Tibial nerve (tissue), 4 donors: Measurements from ENCODE around the gene WWC1. TPM values are rescaled to one million over a fixed set of nuclear protein-coding genes. Genes with fewer than 3 reads are reported as not detected.

Source experiments
- DNase-seq, 2 donors: peaks; one replicate each; pipeline ENCODE4 v3.0.0-alpha.2; 2019; ENCODE audit warnings: low spot score in 2 of 2
- H3K27ac ChIP-seq, 4 donors: fragments of 200-600 bp; sonication (generic) in 3 of 4; one replicate each; pipeline ENCODE4 v1.5.1; 2017 to 2019; ENCODE audit warnings: mild to moderate bottlenecking in 1 of 4
- H3K27me3 ChIP-seq, 2 donors: fragments of 200-600 bp; sonication (generic) in 1 of 2; one replicate each; pipeline versions ENCODE4 v1.5.1 to v1.6.0; 2017 to 2019
- H3K36me3 ChIP-seq, 3 donors: fragments of 200-600 bp; sonication (generic); one replicate each; pipeline ENCODE4 v1.5.1; 2018 to 2019
- H3K4me1 ChIP-seq, 4 donors: fragments of 200-600 bp; sonication (generic) in 3 of 4; one replicate each; pipeline ENCODE4 v1.5.1; 2017 to 2019
- H3K4me3 ChIP-seq, 4 donors: fragments of 200-600 bp; sonication (generic) in 3 of 4; one replicate each; pipeline ENCODE4 v1.5.1; 2017 to 2019; ENCODE audit warnings: mild to moderate bottlenecking in 1 of 4, moderate library complexity in 1 of 4
- H3K9me3 ChIP-seq, 4 donors: fragments of 200-600 bp; sonication (generic) in 3 of 4; one replicate each; pipeline ENCODE4 v1.5.1; 2017 to 2019
- EP300 ChIP-seq, 2 donors: sonication (generic); formaldehyde crosslinking; IDR thresholded peaks; one replicate each; pipeline ENCODE4 v1.6.1; 2017; ENCODE audit warnings: antibody characterized with exemption in 2 of 2, mild to moderate bottlenecking in 1 of 2
- POLR2A ChIP-seq, 2 donors: fragments of 450-650 bp; IDR thresholded peaks; one replicate each; pipeline ENCODE4 v1.6.1; 2017; ENCODE audit warnings: antibody characterized with exemption in 2 of 2, mild to moderate bottlenecking in 2 of 2, moderate library complexity in 2 of 2
- WGBS, 2 donors: methylation state at CpG; one replicate each; pipeline ENCODE4 v1.1.5; 2018; 5-methylcytosine and 5-hydroxymethylcytosine counted together
- total RNA-seq, 4 donors: library from RNA; depleted of rRNA; stranded (reverse); fragments of >200 nt; gene quantifications; one replicate each; pipeline ENCODE4 v1.1.0, GENCODE V29; 2016
- TF ChIP-seq, protein P1 (sequence below), 5 experiments: fragments of 200-600 bp in 3 of 5; fragments of 450-650 bp in 2 of 5; sonication (generic) in 3 of 5; IDR thresholded peaks; one replicate each; pipeline ENCODE4 v1.5.1; 2016 to 2019; ENCODE audit warnings: antibody characterized with exemption in 5 of 5, mild to moderate bottlenecking in 3 of 5, moderate library complexity in 2 of 5

Gene WWC1
- total RNA-seq, 4 donors from 2014 or later: 0.78 to 3.3 (median 1.00) TPM

DNA sequence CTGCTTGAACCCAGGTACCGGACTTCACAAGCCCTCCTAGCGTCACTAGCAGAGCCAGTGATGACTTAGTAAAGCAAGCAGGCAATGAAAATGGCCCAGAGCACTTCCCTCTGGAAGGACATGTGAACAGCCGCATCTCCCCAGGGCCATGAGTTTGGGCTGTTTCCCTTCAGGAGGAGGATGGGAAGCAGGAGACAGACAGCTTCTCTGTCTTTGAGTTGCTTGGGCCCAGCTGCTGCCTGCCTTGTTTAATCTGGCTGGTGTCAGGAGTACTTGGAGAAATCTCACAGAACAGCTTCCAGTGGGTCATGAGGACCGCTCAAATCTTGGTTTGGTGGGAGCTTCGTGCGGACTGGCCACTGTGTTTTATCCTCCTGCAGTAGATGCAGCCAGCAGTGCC, 25.4 kb upstream of the WWC1 start:
- peak; percentile 43 to 46 for DNase-seq
- Histone ChIP-seq H3K4me1 (peaks cover 0 to 16% (median 2%) of the 10 kb centered on the region in 4 donors), H3K9me3 (no peaks in the 10 kb centered on the region), H3K4me3 (no peak overlapping the region), H3K27ac (peak overlapping the region in 1 of 4 donors; percentile 24), H3K36me3 (no peaks in the 10 kb centered on the region), H3K27me3 (no peaks in the 10 kb centered on the region)
- 85 to 91% methylated on average over 6 of the region's 6 CpGs for WGBS, 2 donors
- TF ChIP-seq POLR2A (IDR thresholded peaks at IDR 0.05) (no peak), EP300 (IDR thresholded peaks at IDR 0.05) (no peak)
- TF ChIP-seq, protein P1, sequence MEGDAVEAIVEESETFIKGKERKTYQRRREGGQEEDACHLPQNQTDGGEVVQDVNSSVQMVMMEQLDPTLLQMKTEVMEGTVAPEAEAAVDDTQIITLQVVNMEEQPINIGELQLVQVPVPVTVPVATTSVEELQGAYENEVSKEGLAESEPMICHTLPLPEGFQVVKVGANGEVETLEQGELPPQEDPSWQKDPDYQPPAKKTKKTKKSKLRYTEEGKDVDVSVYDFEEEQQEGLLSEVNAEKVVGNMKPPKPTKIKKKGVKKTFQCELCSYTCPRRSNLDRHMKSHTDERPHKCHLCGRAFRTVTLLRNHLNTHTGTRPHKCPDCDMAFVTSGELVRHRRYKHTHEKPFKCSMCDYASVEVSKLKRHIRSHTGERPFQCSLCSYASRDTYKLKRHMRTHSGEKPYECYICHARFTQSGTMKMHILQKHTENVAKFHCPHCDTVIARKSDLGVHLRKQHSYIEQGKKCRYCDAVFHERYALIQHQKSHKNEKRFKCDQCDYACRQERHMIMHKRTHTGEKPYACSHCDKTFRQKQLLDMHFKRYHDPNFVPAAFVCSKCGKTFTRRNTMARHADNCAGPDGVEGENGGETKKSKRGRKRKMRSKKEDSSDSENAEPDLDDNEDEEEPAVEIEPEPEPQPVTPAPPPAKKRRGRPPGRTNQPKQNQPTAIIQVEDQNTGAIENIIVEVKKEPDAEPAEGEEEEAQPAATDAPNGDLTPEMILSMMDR (IDR thresholded peaks at IDR 0.05): no peak

DNA sequence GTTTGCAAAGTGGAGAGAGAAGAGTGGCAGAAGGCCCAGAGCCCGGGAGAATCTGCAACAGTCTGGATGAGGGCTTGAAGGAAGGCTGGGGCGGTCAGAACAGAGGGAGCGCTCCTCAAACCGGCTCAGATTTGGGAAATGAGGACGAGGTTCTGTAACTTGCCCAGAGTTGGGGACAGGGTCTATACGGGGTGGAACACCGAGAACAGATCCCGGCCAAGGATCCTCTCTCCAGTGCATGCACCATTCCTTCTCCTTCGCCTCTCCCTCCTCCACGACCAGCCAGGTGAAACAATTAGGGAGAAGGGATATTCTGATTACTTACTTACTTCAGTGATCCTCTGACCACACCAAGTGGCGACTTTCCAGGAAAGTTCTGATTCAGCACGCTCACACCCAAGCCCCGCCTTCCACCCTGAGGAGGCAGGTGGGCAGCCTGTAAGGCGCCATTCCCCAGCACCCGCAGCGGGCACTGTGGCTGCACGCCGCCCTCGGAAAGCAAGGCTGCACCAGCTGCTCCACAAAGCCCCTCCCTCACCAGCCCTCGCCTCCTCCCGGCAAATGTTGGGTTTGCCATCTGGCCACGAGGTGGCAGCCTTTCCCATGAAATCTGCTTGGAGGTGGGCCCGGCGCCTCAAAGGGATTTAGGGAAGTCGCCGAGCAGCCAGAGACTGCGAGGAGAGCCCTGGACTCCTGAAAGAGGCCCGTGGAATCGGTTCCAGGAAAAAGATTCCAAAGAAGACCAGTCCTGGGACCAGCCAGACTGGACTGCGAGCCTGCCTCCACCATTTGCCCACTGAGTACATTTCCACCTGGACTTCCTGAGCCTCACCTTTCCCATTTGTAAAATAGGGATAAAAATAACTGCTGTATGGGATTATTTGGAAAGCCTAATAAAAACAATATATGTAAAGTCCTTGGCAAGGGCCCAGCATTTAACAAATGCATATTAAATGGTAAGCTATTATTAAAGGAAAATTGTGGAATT, 22.2 kb upstream of the WWC1 start:
- Histone ChIP-seq H3K4me3 (peak overlapping the region in 3 of 4 donors; percentile 2 to 46 (median 22)), H3K27me3 (no peaks in the 10 kb centered on the region), H3K36me3 (no peaks in the 10 kb centered on the region), H3K4me1 (peaks cover 0 to 16% (median 2%) of the 10 kb centered on the region in 4 donors), H3K27ac (peak overlapping the region in 1 of 4 donors; percentile 8), H3K9me3 (no peaks in the 10 kb centered on the region)
- WGBS, 2 donors: 3 to 4% methylated on average over 28 to 30 of the region's 30 CpGs
- DNase-seq: peak; percentile 61 to 80
- peak in 1 of 2 donors; percentile 24 for TF ChIP-seq EP300 (IDR thresholded peaks at IDR 0.05)
- TF ChIP-seq, protein P1 (IDR thresholded peaks at IDR 0.05): peak; percentile 79 to 93 (median 86)
- TF ChIP-seq POLR2A (IDR thresholded peaks at IDR 0.05): no peak

DNA sequence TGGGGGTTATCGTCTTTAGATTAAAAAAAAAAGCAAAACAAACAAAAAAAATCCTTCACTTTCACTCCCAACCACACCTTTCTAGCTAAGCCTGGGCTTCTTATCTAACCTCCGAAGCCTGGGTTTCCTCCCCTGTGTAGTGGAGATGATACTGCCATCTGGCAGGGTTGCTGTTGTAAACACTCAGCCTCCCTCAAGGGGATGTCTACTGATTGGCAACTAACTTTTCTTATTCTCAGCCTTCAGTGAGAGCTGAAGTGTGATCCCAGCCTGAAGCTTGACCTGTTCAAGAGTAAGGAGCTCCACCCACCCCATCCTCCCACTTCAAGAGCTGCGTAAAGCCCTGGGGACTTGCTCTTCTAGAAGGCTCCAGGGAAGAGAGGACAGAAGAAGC, 21.5 kb upstream of the WWC1 start:
- TF ChIP-seq, protein P1 (IDR thresholded peaks at IDR 0.05): no peak
- no peak for TF ChIP-seq POLR2A (IDR thresholded peaks at IDR 0.05)
- no peak for TF ChIP-seq EP300 (IDR thresholded peaks at IDR 0.05)

DNA sequence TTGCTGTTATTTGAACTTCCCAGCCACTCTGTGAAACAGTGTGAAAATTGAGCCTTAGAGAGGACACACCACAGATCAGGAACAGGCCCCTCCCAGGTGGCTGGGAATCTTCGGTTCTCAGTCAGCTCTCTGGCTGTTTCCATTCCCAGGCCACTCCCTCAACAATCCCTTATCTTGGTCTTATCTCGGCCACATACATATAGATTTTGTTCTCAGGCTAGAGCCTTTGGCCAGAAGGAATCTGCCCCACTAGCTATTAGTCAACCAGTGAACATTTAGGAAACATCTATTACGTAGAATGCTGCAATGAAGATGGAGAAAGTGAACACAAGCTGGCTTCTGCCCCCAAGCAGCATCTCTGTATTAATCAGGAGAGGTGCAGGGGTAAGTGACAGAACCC, 21.0 kb upstream of the WWC1 start:
- 66% methylated on average over 3 of the region's 3 CpGs for WGBS, 2 donors

More for the DNA sequence above, 21.5 kb upstream of the WWC1 start:
- Histone ChIP-seq H3K27ac (peak overlapping the region in 1 of 4 donors; percentile 8), H3K4me3 (no peak overlapping the region), H3K9me3 (no peaks in the 10 kb centered on the region), H3K4me1 (peaks cover 0 to 16% (median 2%) of the 10 kb centered on the region in 4 donors), H3K27me3 (no peaks in the 10 kb centered on the region), H3K36me3 (no peaks in the 10 kb centered on the region)
- DNase-seq: no peak
- WGBS, 2 donors: 48 to 52% methylated on average over 3 of the region's 3 CpGs

More for the DNA sequence above, 21.0 kb upstream of the WWC1 start:
- no peak for DNase-seq
- peaks cover 0 to 16% (median 2%) of the 10 kb centered on the region in 4 donors for H3K4me1 ChIP-seq
- H3K36me3 ChIP-seq: no peaks in the 10 kb centered on the region
- no peak for TF ChIP-seq POLR2A (IDR thresholded peaks at IDR 0.05)
- TF ChIP-seq, protein P1 (IDR thresholded peaks at IDR 0.05): no peak
- no peak for TF ChIP-seq EP300 (IDR thresholded peaks at IDR 0.05)
- H3K4me3 ChIP-seq: no peak overlapping the region
- no peaks in the 10 kb centered on the region for H3K9me3 ChIP-seq
- no peak overlapping the region for H3K27ac ChIP-seq
- H3K27me3 ChIP-seq: no peaks in the 10 kb centered on the region
